Prostate gland (tissue), 2 donors: Measurements from ENCODE around the gene TAT. TPM values are rescaled to one million over a fixed set of nuclear protein-coding genes. Genes with fewer than 3 reads are reported as not detected.
"Not testable (repeated sequence)": the region's sequence is repeated elsewhere in the genome, so short reads cannot be mapped to it uniquely, and the experiment has no call there.

Experiments
- DNase-seq: peaks from one replicate; pipeline ENCODE4 v3.0.0-alpha.2; 2019; ENCODE audit warnings: low spot score
- H3K27ac ChIP-seq, 2 donors: fragments of 200-600 bp; sonication (generic); 2 replicates each; pipeline ENCODE4 v1.5.1; 2017 to 2019
- H3K27me3 ChIP-seq: fragments of 200-600 bp; sonication (generic); replicated peaks from 2 replicates; pipeline ENCODE4 v1.5.1; 2019; ENCODE audit not compliant: insufficient read depth
- H3K36me3 ChIP-seq, 2 donors: fragments of 200-600 bp; sonication (generic); 1 replicate in 1 of 2; 2 replicates in 1 of 2; pipeline versions ENCODE4 v1.5.1 to v1.8.1; 2017 to 2019
- H3K4me1 ChIP-seq: fragments of 200-600 bp; sonication (generic); replicated peaks from 2 replicates; pipeline ENCODE4 v1.5.1; 2019
- H3K4me3 ChIP-seq, 2 donors: fragments of 200-600 bp; sonication (generic); 2 replicates each; pipeline ENCODE4 v1.5.1; 2017 to 2019
- H3K9me3 ChIP-seq: fragments of 200-600 bp; sonication (generic); 2 replicates; pipeline ENCODE4 v1.5.1; 2017
- CTCF ChIP-seq, 4 experiments: fragments of 200-600 bp in 2 of 4; fragments of 450-650 bp in 2 of 4; sonication (generic) in 2 of 4; IDR thresholded peaks; 1 replicate in 3 of 4; 2 replicates in 1 of 4; pipeline ENCODE4 v1.5.1; 2016 to 2019; ENCODE audit warnings: antibody characterized with exemption in 4 of 4, mild to moderate bottlenecking in 2 of 4, moderate library complexity in 2 of 4
- POLR2A ChIP-seq: fragments of 450-650 bp; IDR thresholded peaks from one replicate; pipeline ENCODE4 v1.6.1; 2016; ENCODE audit warnings: antibody characterized with exemption, mild to moderate bottlenecking
- POLR2AphosphoS5 ChIP-seq: sonication (generic); formaldehyde crosslinking; IDR thresholded peaks from one replicate; pipeline ENCODE4 v1.6.1; 2017; ENCODE audit warnings: antibody characterized with exemption
- WGBS: methylation state at CpG from one replicate; pipeline ENCODE4 v1.1.5; 2018; 5-methylcytosine and 5-hydroxymethylcytosine counted together
- intact Hi-C: fragments of 100-400 bp; cut with DNase I; formaldehyde crosslinking; loops from one replicate; pipeline ENCODE4 v1.14.2; 2022
- total RNA-seq, 2 donors: library from RNA; depleted of rRNA; stranded (reverse); fragments of >200 nt; gene quantifications; one replicate each; pipeline ENCODE4 v1.1.0, GENCODE V29; 2016

The TAT gene
- total RNA-seq, 2 donors from 2014 or later = 0.17 TPM; not detected in 1

DNA sequence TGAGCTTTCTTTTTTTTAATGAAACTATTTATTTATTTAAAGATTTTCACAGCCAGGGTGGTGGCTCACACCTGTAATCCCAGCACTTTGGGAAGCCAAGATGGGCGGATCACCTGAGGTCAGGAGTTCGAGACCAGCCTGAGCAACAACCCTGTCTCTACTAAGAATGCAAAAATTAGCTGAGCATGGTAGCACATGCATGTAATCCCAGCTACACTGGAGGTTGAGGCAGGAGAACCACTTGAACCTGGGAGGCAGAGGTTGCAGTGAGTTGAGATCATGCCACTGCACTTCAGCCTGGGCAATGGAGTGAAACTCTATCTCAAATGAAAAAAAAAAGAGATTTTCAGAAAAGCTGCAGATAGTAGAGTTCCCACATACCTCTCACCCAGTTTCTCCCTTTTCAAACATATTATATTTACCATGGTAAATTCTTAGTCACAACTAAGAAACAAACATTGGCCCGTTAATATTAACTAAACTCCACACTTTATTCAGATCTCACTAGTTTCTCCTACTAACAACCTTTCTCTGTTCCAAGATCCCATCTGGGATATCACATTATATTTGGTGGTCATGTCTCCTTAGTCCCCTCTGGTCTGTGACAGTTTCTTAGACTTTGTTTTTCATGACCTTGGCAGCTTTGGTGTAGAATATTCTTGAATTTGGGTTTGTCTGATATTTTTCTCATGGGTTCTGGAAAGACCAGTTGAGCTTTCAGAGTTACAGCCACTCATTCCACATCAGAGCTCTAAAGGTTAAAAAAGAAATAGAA is 7.8 kb upstream of the TAT start:
- H3K4me1 ChIP-seq = no peaks in the 10 kb centered on the region
- no peak for DNase-seq

GRCh38 chr16:71582553-71582848 is 5.6 kb upstream of the TAT start:
- H3K9me3 ChIP-seq, intact Hi-C loops, H3K4me1 ChIP-seq, H3K4me3 ChIP-seq, H3K36me3 ChIP-seq, H3K27me3 ChIP-seq, DNase-seq: not testable (repeated sequence)
- H3K27ac ChIP-seq = peak overlapping the region in 1 of 2 donors; percentile 35
- 94% methylated on average over 5 of the region's 5 CpGs for WGBS

More for the DNA sequence above, 7.8 kb upstream of the TAT start:
- TF ChIP-seq CTCF (IDR thresholded peaks at IDR 0.05) = no peak
- TF ChIP-seq POLR2A = no peak
- TF ChIP-seq POLR2AphosphoS5 = no peak
- no peaks in the 10 kb centered on the region for H3K36me3 ChIP-seq
- no peaks in the 10 kb centered on the region for H3K27me3 ChIP-seq
- H3K27ac ChIP-seq = peak overlapping the region; percentile 9 to 50
- intact Hi-C loops = no loop called here
- H3K9me3 ChIP-seq = no peaks in the 10 kb centered on the region
- WGBS = 82% methylated on average over 3 of the region's 3 CpGs
- no peak overlapping the region for H3K4me3 ChIP-seq

- Histone ChIP-seq H3K36me3 (no peaks in the 10 kb centered on the region), H3K4me3 (no peak overlapping the region), H3K27ac (no peak overlapping the region), H3K9me3 (no peaks in the 10 kb centered on the region), H3K27me3 (no peaks in the 10 kb centered on the region), H3K4me1 (no peaks in the 10 kb centered on the region)
- TF ChIP-seq CTCF (IDR thresholded peaks at IDR 0.05) (no peak), POLR2A (no peak), POLR2AphosphoS5 (no peak)
- no peak for DNase-seq
- intact Hi-C loops = no loop called here
Measured at GRCh38 chr16:71574702-71575101, 2.2 kb downstream of the TAT start.

DNA sequence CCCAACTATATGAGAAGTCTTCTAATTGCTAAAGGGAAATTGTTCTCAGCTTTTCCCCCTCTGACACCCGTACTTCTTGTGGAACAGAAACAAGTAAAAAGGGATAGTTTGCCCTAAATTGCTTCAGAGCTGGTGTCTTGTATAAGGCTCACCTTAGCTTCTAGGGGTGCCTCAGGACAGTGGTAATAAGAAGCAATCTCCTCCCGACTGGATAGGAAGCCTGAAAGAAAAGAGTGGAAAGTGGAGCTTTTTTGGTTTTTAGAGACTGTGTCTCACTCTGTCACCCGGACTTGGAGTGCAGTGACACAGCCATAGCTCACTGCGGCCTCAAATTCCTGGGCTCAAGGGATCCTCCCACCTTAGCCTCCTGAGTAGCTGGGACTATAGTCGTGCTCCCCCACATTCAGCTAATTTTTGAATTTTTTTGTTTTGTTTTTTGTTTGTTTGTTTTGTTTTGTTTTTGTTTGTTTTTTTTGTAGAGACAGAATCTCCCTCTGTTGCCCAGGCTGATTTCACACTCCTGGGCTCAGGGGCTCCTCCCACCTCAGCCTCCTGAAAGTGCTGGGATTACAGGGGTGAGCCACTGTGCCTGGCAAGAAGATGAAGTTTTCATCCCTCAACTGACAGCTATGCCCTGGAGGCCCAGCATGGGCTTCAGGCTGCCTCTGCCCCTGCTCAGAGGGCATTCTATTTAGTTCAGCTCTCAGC is 3.4 kb downstream of the TAT start:
- Histone ChIP-seq H3K9me3 (no peaks in the 10 kb centered on the region), H3K36me3 (no peaks in the 10 kb centered on the region), H3K4me1 (no peaks in the 10 kb centered on the region), H3K27ac (no peak overlapping the region), H3K4me3 (no peak overlapping the region), H3K27me3 (no peaks in the 10 kb centered on the region)
- no peak for DNase-seq
- TF ChIP-seq POLR2A (no peak), POLR2AphosphoS5 (no peak), CTCF (IDR thresholded peaks at IDR 0.05) (no peak)
- 90% methylated on average over 5 of the region's 5 CpGs for WGBS
- intact Hi-C loops = no loop called here

GRCh38 chr16:71572497-71573116 is 4.3 kb downstream of the TAT start:
- 59% methylated on average over 3 of the region's 3 CpGs for WGBS
- Histone ChIP-seq H3K9me3 (no peaks in the 10 kb centered on the region), H3K27ac (no peak overlapping the region), H3K4me3 (no peak overlapping the region), H3K36me3 (no peaks in the 10 kb centered on the region), H3K27me3 (no peaks in the 10 kb centered on the region), H3K4me1 (no peaks in the 10 kb centered on the region)
- no peak for DNase-seq
- no peak for TF ChIP-seq POLR2A
- no peak for TF ChIP-seq POLR2AphosphoS5
- no peak for TF ChIP-seq CTCF (IDR thresholded peaks at IDR 0.05)
- intact Hi-C loops = no loop called here
